Measurements from ENCODE around the gene OSMR. TPM values are rescaled to one million over a fixed set of nuclear protein-coding genes. Genes with fewer than 3 reads are reported as not detected.

OSMR gene
- total and polyA plus RNA-seq, 9 donors, result 16.6 to 87.1 (median 48.9) TPM

- WGBS, 3 donors, result 26 to 57% (median 55%) methylated on average over 2 to 3 of the region's 3 CpGs
- H3K4me3 ChIP-seq, result no peak overlapping the region
- peaks cover 2% of the 10 kb centered on the region for H3K4me1 ChIP-seq (ENCODE audit: insufficient read depth)
- H3K9me3 ChIP-seq, result no peaks in the 10 kb centered on the region
- no peak overlapping the region for H3K27ac ChIP-seq
- no peak for DNase-seq
- intact Hi-C loops (cut with DNase I), result no loop called here
- no peaks in the 10 kb centered on the region for H3K27me3 ChIP-seq
- no peak for TF ChIP-seq EP300 (IDR thresholded peaks at IDR 0.05)
- TF ChIP-seq POLR2A (IDR thresholded peaks at IDR 0.05), result no peak
- TF ChIP-seq, protein P1, sequence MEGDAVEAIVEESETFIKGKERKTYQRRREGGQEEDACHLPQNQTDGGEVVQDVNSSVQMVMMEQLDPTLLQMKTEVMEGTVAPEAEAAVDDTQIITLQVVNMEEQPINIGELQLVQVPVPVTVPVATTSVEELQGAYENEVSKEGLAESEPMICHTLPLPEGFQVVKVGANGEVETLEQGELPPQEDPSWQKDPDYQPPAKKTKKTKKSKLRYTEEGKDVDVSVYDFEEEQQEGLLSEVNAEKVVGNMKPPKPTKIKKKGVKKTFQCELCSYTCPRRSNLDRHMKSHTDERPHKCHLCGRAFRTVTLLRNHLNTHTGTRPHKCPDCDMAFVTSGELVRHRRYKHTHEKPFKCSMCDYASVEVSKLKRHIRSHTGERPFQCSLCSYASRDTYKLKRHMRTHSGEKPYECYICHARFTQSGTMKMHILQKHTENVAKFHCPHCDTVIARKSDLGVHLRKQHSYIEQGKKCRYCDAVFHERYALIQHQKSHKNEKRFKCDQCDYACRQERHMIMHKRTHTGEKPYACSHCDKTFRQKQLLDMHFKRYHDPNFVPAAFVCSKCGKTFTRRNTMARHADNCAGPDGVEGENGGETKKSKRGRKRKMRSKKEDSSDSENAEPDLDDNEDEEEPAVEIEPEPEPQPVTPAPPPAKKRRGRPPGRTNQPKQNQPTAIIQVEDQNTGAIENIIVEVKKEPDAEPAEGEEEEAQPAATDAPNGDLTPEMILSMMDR (IDR thresholded peaks at IDR 0.05), result no peak
- H3K36me3 ChIP-seq, result no peaks in the 10 kb centered on the region
These were observed 13.9 kb upstream of the OSMR start for GRCh38 chr5:38831909-38832308.

DNA sequence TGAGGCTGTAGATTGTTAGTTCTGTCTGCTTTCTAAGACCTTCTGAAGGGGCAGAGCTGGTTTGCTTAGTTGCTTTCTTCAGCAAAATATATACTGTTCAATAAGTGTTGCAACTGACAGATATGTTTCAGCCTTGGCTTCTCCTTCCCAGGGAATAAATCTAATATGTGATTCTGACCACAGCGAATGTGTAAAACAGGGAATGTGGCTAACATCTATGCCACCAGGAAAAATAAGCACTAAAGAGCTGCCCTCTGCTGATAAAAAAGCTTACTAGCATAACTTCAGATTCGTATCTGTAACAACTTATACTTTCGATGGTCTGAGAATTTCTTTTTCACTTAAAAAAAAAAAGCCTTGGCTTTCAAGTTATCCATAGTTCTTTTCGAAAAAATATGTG, 13.0 kb upstream of the OSMR start:
- intact Hi-C loops (cut with DNase I), result no loop called here
- H3K9me3 ChIP-seq, result no peaks in the 10 kb centered on the region
- H3K4me1 ChIP-seq (ENCODE audit: insufficient read depth), result peaks cover 2% of the 10 kb centered on the region
- DNase-seq, result no peak
- no peak overlapping the region for H3K27ac ChIP-seq
- no peaks in the 10 kb centered on the region for H3K36me3 ChIP-seq
- no peak overlapping the region for H3K4me3 ChIP-seq
- TF ChIP-seq POLR2A (IDR thresholded peaks at IDR 0.05), result no peak
- TF ChIP-seq, protein P1 (IDR thresholded peaks at IDR 0.05), result no peak
- TF ChIP-seq EP300 (IDR thresholded peaks at IDR 0.05), result no peak
- no peaks in the 10 kb centered on the region for H3K27me3 ChIP-seq
- 93 to 95% (median 94%) methylated on average over 4 of the region's 4 CpGs for WGBS, 3 donors

GRCh38 chr5:38835887-38836286, 9.9 kb upstream of the OSMR start:
- TF ChIP-seq, protein P1 (IDR thresholded peaks at IDR 0.05), result no peak
- TF ChIP-seq EP300 (IDR thresholded peaks at IDR 0.05) (no peak), POLR2A (IDR thresholded peaks at IDR 0.05) (no peak)
- Histone ChIP-seq H3K27ac (no peak overlapping the region), H3K9me3 (no peaks in the 10 kb centered on the region), H3K4me1 (ENCODE audit: insufficient read depth) (no peaks in the 10 kb centered on the region), H3K36me3 (no peaks in the 10 kb centered on the region), H3K4me3 (no peak overlapping the region), H3K27me3 (no peaks in the 10 kb centered on the region)
- no peak for DNase-seq
- intact Hi-C loops (cut with DNase I), result no loop called here
- 28 to 65% (median 39%) methylated on average over 2 of the region's 2 CpGs for WGBS, 3 donors

DNA sequence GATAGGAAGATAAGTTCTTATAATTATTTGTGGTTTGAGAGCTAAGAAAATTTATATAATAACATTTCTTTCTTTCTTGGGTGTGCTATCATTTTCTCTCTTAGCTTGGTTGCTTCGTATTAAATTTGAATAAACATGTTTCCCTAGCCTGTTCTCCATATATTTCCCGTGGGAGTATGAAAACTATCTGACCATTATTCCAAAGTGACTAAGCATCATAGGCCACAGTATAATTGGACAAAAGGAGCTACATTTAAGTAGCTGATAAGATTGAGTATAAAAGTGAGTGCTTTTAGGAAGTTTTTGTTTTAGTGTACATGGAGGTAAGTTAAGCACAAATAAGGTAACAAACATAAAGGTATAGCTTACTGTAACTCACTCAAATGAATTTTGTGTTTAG, 8.4 kb upstream of the OSMR start:
- WGBS, 3 donors, result 66 to 94% (median 78%) methylated on average over 2 of the region's 2 CpGs
- Histone ChIP-seq H3K27ac (no peak overlapping the region), H3K36me3 (no peaks in the 10 kb centered on the region), H3K4me3 (no peak overlapping the region), H3K4me1 (ENCODE audit: insufficient read depth) (no peaks in the 10 kb centered on the region), H3K9me3 (no peaks in the 10 kb centered on the region), H3K27me3 (no peaks in the 10 kb centered on the region)
- intact Hi-C loops (cut with DNase I), result no loop called here
- DNase-seq, result no peak
- TF ChIP-seq EP300 (IDR thresholded peaks at IDR 0.05) (no peak), POLR2A (IDR thresholded peaks at IDR 0.05) (no peak)
- TF ChIP-seq, protein P1 (IDR thresholded peaks at IDR 0.05), result no peak

DNA sequence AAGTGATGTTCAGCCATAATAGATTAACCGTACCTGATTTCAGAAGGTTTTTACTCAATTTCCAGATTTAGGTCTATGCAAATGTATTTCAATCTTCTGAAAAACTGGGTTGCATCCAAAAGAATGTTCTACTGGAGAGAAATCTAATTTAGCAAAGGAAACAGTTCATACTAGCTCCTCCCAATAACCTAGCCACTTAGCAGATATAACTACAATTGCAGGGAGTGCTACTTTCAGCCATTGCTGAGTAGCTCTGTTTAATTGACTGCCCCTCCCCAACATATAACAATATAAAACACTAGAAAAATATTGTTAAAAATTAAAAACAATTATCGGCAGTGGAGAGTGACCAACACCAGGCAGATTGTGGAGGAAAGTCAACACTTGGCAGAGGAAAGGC, 7.9 kb upstream of the OSMR start:
- no peak overlapping the region for H3K4me3 ChIP-seq
- H3K36me3 ChIP-seq, result no peaks in the 10 kb centered on the region
- DNase-seq, result no peak
- TF ChIP-seq, protein P1 (IDR thresholded peaks at IDR 0.05), result no peak
- TF ChIP-seq EP300 (IDR thresholded peaks at IDR 0.05), result no peak
- TF ChIP-seq POLR2A (IDR thresholded peaks at IDR 0.05), result no peak
- 67 to 80% (median 71%) methylated on average over 2 of the region's 2 CpGs for WGBS, 3 donors
- intact Hi-C loops (cut with DNase I), result no loop called here
- no peaks in the 10 kb centered on the region for H3K27me3 ChIP-seq
- no peaks in the 10 kb centered on the region for H3K4me1 ChIP-seq (ENCODE audit: insufficient read depth)
- H3K9me3 ChIP-seq, result no peaks in the 10 kb centered on the region
- no peak overlapping the region for H3K27ac ChIP-seq

All from ovary (tissue), 9 donors.